Measurements from ENCODE around the gene HAVCR1.

The HAVCR1 gene

GRCh38 chr5:156981481-156981880 lies 77.4 kb downstream of the HAVCR1 start:
- DNase-seq, result no peak

Measured in SHP77 treated with DMSO at 0.1 percent for 48 hours (cell line).